GM18499 (cell line): ENCODE measurements around the gene UMODL1.
"Not testable (repeated sequence)": the region's sequence is repeated elsewhere in the genome, so short reads cannot be mapped to it uniquely, and the experiment has no call there.

ENCODE experiments used
- ATAC-seq: cut with Tn5 transposase; IDR thresholded peaks from one replicate; pipeline ENCODE4 v1.9.1; 2021; ENCODE audit warnings: moderate number of reproducible peaks; ENCODE audit not compliant: insufficient read depth, unreplicated experiment

UMODL1 gene

DNA sequence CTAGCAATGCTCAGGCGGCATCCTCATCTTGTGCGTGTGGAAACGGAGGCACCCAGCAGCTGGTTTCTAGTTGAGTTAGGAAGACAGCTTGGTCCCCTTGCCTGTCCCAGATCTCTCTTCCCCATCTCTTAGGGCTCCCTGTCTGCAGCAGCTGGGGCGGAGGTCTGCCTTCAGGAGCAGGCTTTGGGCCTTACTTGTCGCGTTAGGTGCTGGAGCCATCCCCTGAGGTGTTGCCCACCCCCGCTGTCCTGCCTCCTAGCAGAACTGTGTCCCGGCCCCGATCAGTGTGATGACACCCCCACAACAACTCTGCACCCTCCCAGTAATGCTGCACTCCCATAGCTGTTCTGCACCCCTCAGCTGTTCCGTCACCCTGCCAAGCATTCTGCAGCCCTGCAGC, 40.7 kb downstream of the UMODL1 start:
- no peak for ATAC-seq

DNA sequence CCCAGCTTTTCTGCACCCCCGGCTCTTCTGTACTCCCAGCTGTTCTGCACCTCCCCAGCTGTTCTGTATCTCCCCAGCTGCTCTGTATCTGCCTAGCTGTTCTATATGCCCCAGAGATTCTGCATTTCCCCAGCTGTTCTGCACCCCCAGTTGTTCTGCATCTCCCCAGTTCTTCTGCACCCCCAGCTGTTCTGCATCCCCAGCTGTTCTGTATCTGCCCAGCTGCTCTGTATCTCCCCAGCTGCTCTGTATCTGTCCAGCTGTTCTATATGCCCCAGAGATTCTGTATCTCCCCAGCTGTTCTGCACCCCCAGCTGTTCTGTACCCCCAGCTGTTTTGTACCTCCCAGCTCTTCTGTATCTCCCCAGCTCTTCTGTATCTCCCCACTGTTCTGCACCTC, 41.1 kb downstream of the UMODL1 start:
- ATAC-seq, result no peak

DNA sequence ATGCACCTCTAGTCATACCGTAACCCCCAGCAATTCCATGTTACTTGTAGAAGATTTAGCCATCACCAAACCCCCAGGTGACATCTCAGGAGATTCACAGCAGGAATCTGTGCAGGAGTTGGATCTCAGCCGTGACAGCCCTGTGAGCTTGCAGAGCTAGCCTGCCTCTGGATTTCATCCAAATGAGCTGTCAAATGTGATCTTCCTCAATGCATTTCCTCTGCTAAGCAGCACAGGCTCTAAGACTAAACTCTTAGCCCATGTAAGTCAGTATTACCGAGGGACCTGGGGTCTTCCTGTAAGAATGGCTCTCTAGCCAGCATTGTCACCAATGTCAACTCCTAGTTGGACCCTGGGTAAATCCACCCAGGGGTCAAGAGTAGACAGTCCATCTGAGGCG, 41.7 kb downstream of the UMODL1 start:
- no peak for ATAC-seq

DNA sequence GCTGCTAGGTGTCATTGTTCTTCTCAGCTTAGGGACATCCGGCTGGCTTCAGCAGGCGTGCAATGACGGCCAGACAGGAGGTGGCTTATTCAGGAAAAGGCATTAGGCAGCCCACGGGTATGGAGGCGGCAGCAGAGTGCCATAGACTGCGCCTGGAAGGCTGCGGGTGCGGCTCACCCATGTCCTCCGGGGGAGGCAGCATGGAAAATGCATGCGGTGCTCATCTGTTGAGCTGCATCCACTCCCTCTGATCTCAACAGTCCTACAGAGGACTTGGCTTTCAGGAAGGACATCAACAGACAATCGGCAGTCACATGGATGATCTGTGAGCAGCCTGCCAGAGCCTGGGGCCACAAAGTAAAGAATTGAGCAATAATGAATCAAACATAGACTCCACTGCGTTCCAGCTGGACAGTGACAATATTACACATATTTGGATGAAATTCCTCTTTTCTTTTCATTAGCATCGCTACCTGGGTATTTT, 42.9 kb downstream of the UMODL1 start:
- ATAC-seq, result no peak

DNA sequence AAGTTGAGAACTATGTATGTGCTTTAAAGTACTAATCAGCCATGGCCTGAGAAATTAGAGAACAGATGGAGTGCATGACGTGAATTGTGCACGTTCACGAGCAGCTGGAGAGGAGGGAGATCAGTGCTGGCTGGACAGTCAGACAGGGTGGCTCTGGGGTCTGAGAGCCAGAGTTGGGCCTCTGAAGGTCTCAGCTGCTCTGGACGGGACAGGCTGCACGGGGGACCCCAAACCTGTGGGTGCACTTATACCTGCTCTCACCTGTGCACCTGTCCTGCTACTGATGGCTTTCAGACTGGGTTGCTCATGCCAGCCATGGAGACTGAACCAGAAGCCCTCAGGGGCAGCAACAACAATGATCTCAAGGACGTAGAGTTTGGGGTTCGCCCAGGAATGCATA, 43.5 kb downstream of the UMODL1 start:
- no peak for ATAC-seq

DNA sequence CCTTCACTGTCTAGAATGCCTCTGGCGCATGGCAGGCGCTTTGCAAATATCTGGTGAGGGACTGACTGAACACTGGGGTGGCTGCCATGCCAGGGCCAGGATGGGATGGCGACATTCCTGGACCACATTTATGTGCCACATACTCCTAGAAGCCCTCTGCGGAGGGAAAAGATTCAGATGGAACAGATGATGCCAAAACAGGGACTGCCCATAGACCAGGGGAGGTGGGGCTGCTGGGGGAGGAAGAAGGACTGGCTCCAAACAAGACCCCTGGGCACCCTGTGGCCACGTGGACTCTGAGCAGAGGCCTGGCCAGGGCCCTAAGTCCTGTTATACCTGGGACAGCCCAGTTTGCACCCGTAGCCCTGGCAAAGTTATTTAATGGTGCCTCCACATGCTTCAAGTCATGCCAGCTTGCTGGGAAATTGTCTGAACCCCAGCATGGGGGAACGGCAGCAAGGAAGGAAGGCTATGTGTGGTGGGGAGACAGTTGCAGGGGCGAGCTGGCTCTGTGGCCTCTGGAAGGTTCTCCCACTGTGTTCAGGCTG, 44.1 kb downstream of the UMODL1 start:
- no peak for ATAC-seq

DNA sequence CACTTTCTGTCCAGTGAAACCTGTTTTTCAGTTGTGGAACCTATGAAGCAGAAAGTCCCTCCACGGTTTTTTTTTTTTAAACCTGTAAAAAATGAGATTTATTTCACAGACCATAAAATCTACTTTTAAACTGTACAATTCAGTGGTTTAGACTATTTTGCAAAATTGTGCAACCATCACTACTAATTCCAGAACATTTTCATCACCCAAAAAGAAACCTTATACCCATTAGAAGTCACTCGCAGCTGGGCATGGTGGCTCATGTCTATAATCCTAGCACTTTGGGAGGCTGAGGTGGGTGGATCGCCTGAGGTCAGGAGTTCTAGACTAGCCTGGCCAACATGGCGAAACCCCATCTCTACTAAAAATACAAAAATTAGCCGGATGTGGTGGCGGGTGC, 45.4 kb downstream of the UMODL1 start:
- not testable (repeated sequence) for ATAC-seq

DNA sequence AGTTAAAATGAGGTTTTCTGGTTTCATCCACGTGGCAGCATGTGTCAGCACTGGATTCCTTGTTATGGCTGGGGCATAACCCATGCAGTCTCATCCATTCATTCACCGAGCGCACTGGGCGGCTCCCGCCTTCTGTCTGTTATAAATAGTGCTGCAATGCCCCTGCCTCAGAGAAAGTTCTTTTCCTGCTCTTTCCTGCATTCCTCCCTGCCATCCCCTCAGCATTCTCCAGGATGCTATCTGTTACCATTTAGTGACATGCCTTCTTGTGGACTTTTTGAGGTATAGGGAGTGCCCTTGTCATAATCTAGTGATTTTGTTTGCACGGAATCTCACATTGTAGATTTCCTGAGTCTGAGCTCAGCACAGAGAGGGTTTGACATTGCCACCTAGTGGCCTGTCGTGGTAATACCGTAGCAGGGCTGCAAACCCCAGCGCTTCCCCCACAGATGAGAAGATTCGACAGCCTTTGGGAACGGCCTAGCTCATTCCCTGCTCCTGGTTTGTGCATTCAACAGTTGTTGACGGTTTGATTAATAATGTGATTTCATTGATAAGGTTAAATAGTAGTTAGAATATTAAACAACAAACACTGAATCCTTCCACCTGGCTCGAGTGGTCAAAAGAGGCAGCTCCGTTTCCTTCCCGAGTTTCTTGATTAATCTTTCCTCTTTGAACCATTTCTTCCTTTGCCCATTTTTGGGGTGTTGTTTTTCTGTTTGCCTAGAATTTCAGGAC, 46.3 kb downstream of the UMODL1 start:
- ATAC-seq, result no peak

DNA sequence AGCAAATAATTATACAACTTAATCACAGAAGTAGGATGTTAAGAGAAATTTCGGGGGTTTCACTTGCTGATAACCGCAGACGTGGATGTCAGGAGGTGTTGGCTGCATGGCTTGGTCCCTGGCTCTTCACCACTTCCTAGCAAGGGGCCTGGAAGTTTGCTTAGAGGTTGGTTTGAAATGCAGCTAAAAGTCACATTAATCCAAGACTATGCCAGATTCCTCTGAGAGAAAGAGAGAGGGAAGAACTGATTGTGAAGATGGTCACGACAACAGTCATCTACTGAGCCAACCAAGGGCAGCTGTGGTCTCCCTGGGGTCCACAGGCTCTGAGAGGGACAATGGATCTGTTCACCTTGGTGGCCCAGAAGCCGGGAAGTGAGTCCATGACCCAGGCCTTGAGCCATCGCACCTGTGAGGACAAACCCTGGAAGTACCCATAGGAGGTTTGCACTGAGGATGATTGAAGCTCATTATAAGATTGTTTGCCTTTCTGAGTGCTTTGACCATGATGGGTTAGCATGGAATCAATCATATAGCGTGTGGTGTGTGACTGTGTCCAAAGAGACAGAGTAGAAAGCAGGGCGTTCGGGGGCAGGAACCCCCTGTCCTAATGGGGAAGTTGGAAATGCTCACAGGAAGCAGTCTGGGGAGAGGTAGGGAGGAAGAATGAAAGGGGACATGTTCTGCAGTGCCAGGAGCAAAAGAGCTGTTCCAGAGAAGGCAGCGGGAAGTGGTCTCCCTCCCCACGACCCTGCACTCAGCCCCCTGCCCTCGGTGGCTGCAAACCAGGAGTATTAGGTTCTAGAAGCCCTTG, 47.1 kb downstream of the UMODL1 start:
- ATAC-seq, result no peak

DNA sequence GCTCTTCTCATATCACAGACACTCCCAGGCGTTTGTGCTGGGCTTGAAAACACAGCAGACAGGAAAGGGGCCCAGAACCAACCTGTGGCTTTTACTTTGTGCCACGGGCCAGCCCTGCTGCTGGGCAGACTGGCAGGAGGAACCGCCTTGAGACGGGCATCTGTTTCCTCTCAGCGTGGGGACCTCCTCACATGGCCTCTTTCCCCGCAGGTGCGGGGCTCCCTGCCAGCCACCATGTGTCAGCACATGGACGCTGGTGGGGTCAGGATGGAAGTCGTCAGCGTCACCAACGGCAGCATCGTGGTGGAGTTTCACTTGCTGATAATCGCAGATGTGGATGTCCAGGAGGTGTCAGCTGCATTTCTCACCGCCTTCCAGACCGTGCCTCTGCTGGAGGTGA, 47.8 kb downstream of the UMODL1 start:
- no peak for ATAC-seq

DNA sequence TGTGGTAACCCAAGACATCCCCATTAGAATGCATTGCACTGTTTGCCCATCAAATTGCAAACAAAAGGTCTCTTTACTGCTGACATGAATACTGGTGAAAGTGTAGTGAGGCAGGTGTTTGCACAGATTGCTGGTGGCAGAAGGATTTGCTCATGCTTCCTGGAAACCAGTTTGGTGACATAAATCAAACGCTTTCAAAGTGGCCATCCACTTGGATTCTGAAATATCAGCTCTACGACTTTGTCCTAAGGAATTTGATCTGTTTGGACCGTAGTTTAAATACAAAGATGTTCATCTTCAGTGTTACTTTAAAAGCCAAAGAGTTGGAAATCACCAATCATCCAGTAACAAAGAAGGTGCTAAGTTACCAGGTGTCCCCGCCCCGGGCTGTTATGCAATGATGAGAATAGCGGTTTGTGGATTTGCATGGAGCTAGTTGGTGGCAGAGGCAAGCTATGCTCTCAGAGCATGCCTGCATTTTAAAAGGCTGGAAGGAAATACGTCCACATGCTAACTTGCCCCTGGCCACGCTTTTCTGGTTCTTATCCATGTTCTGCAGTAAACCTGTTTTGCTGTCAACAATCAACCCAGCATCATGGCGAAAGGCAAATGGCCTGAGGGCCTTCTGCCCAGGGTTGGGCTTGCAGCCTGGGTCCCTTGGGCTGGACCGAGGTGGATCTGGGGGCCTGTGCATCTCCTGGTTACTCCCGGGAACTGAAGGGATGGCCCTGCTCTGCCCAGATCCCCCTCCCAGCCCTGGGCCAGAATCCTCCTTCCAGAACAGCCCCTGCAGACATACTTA, 49.2 kb downstream of the UMODL1 start:
- no peak for ATAC-seq

DNA sequence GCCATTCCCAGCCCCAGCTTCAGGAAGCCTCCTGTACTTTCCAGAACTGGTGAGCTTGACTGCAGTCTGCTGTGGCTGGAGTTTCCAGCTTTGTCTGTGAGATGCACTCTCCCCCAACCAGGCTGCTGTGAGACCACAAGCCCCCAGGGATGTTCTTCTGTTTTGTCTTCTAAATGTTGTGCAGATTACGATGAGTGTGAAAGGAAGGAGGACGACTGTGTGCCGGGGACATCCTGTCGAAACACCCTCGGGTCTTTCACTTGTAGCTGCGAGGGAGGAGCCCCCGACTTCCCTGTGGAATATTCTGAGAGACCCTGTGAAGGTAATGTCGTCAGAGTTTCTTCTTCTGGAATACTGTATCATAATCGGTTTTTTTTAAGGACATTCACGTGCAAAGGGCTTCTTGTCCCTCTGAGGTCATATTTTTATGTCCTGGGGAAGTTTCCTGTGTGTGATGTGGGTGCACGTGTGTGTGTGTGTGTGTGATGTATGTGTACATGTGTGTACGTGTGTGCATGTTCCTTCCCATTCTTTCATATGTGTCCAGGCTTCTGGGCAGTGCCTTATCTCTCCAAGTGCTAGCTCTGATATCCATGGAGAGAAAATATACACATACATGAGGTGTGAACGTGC, 49.9 kb downstream of the UMODL1 start:
- no peak for ATAC-seq

DNA sequence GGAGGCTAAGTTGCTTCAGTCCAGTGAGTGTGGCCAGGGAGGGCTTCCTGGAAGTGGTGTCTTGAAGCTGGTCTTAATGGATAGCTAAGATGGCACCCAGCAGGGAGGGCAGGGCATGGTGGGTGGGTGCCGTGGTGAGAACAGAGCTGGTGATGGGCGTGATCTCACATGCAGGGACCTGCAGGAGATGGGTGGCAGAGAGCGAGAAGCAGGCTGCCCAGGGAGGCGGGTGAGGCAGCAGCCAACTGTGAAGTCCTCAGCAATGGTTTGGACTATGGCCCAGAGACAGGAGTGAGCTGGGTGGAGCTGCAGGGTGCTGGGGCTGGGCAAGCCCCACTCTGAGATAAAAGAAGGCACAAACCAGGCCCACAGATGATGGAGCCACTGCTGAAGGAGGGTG, 50.7 kb downstream of the UMODL1 start:
- ATAC-seq, result no peak

DNA sequence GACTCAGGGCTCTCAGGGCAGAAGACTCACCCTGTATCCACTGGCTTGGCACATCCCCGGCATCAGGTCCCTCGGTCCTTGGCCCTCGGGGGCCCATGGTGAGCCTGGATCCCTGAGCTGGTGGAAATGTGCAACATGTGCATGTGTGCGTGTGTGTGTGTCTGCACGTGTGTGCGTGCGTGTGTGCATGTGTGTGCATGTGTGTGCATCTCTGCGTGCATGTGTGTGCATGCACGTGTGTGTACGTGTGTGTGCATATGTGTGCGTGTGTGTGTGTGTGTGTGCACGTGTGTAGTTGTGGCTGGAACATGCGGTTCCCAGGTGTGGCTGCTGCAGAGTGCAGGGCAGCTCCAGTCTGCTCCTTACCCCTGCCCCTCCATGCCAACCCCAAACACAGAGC, 51.3 kb downstream of the UMODL1 start:
- ATAC-seq, result no peak

DNA sequence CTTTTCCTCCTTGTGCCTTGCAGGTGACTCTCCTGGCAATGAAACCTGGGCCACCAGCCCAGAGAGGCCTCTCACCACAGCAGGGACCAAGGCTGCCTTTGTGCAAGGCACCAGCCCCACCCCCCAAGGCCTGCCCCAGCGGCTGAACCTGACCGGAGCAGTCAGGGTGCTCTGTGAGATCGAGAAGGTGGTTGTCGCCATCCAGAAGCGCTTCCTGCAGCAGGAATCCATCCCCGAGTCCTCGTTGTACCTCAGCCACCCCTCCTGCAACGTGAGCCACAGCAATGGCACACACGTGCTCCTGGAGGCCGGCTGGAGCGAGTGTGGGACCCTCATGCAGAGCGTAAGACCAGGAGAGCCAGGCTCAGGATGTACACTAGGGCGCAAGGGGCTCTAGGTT, 51.7 kb downstream of the UMODL1 start:
- no peak for ATAC-seq

DNA sequence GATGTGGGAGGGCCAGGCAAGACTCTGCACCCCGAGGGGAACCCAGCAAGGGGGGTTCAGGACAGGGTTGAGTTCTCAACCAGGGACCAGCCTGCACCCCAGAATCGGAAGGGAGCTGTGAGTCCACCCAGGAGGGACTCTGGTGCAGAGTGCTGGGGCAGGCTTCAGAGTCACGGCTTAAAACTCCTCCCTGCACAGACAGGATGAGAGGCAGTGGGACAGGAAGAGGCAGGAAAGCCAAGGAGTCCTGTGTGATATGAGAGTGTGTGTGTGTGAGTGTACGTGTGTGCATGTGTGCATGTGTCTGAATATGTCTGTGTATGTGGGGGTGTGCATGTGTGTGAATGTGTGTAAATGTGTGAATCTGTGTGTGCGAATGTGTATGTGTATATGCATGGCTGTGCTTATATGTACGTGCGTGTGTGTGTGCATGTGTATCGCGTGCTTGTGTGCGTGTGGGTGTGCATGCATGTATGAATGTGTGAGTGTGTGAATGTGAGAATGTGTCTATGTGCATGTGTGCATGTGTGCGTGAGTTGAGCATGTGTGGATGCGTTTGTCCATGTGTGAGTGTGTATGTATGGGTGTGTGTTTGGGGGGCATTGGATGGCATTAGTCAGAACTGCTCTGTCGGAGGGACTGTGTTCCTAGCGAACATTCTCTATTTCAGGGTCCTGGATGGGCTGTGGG, 52.2 kb downstream of the UMODL1 start:
- ATAC-seq, result no peak

DNA sequence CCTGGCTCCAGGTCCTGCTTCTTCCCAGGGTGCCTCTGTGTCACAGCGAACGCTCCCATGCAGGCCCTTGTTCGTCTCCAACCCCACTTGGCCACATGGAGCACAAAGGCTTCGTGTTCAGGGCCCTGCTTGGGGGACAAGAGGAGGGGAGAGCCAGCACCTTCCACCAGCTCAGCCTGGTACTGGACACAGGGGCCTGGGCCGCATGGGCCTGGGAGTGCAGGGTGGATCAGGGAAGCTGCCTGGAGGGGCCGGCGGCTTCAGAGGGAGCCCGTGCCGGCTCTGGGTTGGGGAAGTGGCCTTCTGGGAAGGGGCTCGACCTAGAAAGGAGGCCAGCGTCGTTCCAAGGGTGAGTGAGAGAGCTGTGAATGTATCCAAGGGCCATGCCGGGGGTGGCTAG, 53.0 kb downstream of the UMODL1 start:
- ATAC-seq, result no peak

DNA sequence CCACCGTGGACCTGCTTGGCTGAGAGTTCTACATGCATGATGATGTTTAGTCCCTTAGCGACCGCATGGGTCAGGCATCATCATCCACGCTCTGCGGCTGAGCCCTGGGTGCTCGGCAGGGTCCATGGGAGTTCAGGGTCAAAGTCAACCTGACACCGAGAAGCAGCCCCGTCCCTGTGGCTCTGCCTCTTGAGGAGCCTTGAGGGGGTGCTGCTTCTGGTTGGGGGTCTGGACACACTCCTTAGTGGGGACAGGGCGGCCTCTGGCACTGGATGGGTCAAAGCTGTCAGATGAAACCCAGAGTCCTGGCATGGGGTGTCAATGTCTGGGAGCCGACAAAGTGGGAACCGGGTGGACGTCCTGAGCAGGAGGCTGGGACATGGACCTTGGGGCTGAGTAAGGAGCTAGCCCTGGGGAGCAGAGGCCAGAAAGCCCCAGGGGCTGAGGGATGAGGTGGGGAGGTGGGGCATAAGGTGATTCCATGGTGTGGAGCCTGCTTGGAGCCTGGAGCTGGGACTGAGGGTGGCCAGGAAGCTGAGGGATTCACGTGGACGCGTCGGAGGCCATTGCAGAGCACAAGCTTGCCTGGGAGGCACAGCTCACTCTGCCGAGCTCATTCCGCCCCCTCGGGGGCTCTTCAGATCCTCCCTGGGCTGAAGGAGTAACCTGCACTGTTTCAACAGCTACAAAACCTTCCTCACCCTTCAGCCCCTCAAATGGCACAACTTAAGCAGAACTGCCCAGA, 53.9 kb downstream of the UMODL1 start:
- ATAC-seq, result no peak
